Thymus (tissue), 11 donors: ENCODE data around the gene ZNF18. TPM values are rescaled to one million over a fixed set of nuclear protein-coding genes. Genes with fewer than 3 reads are reported as not detected.
"Not testable (repeated sequence)": the region's sequence is repeated elsewhere in the genome, so short reads cannot be mapped to it uniquely, and the experiment has no call there.

Experiments used
- DNase-seq, 9 donors: peaks; one replicate each; pipeline ENCODE4 v3.0.0-alpha.2; 2013; ENCODE audit warnings: low spot score in 9 of 9, low read depth in 6 of 9, missing footprints in 1 of 9
- H3K27ac ChIP-seq, 2 donors: one replicate each; pipeline ENCODE4 v1.5.1; 2013; ENCODE audit warnings: control low read depth in 1 of 2, low read depth in 1 of 2, low read length in 1 of 2, mild to moderate bottlenecking in 1 of 2, moderate library complexity in 1 of 2
- H3K27me3 ChIP-seq, 2 donors: one replicate each; pipeline ENCODE4 v1.5.1; 2013; ENCODE audit warnings: low read length in 1 of 2; ENCODE audit not compliant: control insufficient read depth in 2 of 2, insufficient read depth in 1 of 2
- H3K36me3 ChIP-seq, 2 donors: one replicate each; pipeline ENCODE4 v1.5.1; 2013; ENCODE audit warnings: low read length in 1 of 2, mild to moderate bottlenecking in 1 of 2, moderate library complexity in 1 of 2; ENCODE audit not compliant: control insufficient read depth in 2 of 2, insufficient read depth in 2 of 2
- H3K4me1 ChIP-seq, 2 donors: one replicate each; pipeline ENCODE4 v1.5.1; 2013; ENCODE audit warnings: low read length in 2 of 2; ENCODE audit not compliant: control insufficient read depth in 2 of 2, insufficient read depth in 2 of 2
- H3K4me3 ChIP-seq, 2 donors: one replicate each; pipeline ENCODE4 v1.5.1; 2013; ENCODE audit warnings: low read length in 2 of 2, control low read depth in 1 of 2, mild to moderate bottlenecking in 1 of 2
- H3K9me3 ChIP-seq, 2 donors: one replicate each; pipeline ENCODE4 v1.5.1; 2013; ENCODE audit warnings: low read length in 1 of 2, mild to moderate bottlenecking in 1 of 2; ENCODE audit not compliant: control insufficient read depth in 2 of 2, insufficient read depth in 1 of 2
- WGBS: extraction: QIAGEN DNeasy Blood & Tissue Kit; methylation state at CpG from one replicate; pipeline ENCODE4 v1.1.7; 2013; 5-methylcytosine and 5-hydroxymethylcytosine counted together
- polyA plus RNA-seq: library from polyadenylated mRNA; stranded (reverse); fragments of 200-250 nt; gene quantifications from one replicate; pipeline ENCODE4 v1.2.3, GENCODE V29; 2013
- total RNA-seq: library from RNA; stranded (reverse); fragments of 120-200 nt; gene quantifications from one replicate; pipeline ENCODE4 v1.2.4, GENCODE V29; 2013
- donor health status: healthy.

Gene ZNF18
- total and polyA plus RNA-seq, 2 donors = 14.1 to 22.5 TPM

- peaks cover 7 to 10% of the 10 kb centered on the region in 2 donors for H3K36me3 ChIP-seq
- peaks cover 0 to 7% of the 10 kb centered on the region in 2 donors for H3K4me1 ChIP-seq
- no peaks in the 10 kb centered on the region for H3K27me3 ChIP-seq
- peak in 5 of 9 donors; percentile 30 to 71 (median 49) for DNase-seq
- under 1% methylated on average over 14 of the region's 14 CpGs for WGBS
- no peaks in the 10 kb centered on the region for H3K9me3 ChIP-seq
- peak overlapping the region; percentile 84 to 94 for H3K27ac ChIP-seq
- peak overlapping the region; percentile 80 to 95 for H3K4me3 ChIP-seq
Observed at GRCh38 chr17:11996722-11997146, 541 bp downstream of the ZNF18 start.

- DNase-seq = no peak
- Histone ChIP-seq H3K4me1 (no peaks in the 10 kb centered on the region), H3K9me3 (no peaks in the 10 kb centered on the region), H3K36me3 (peaks cover 22 to 23% of the 10 kb centered on the region in 2 donors), H3K27ac (no peak overlapping the region), H3K27me3 (no peaks in the 10 kb centered on the region), H3K4me3 (no peak overlapping the region)
- WGBS = 74% methylated on average over 4 of the region's 4 CpGs
Observed at GRCh38 chr17:11991461-11991860, 5.8 kb downstream of the ZNF18 start.

- Histone ChIP-seq H3K36me3 (peaks cover 26 to 27% of the 10 kb centered on the region in 2 donors), H3K4me3 (no peak overlapping the region), H3K9me3 (no peaks in the 10 kb centered on the region), H3K27ac (no peak overlapping the region), H3K4me1 (no peaks in the 10 kb centered on the region), H3K27me3 (no peaks in the 10 kb centered on the region)
- WGBS = 92% methylated on average over 7 of the region's 7 CpGs
- DNase-seq = no peak
Observed at GRCh38 chr17:11990363-11990983, 6.8 kb downstream of the ZNF18 start.

- 87% methylated on average over 5 of the region's 5 CpGs for WGBS
- H3K9me3 ChIP-seq = no peaks in the 10 kb centered on the region
- H3K27ac ChIP-seq = no peak overlapping the region
- H3K27me3 ChIP-seq = no peaks in the 10 kb centered on the region
- no peak overlapping the region for H3K4me3 ChIP-seq
- DNase-seq = peak in 2 of 9 donors; percentile 12 to 20
- peaks cover 32% of the 10 kb centered on the region in 2 donors for H3K36me3 ChIP-seq
- no peaks in the 10 kb centered on the region for H3K4me1 ChIP-seq
Observed at GRCh38 chr17:11986942-11987329, 10.3 kb downstream of the ZNF18 start.

GRCh38 chr17:11986179-11986941 lies 10.9 kb downstream of the ZNF18 start:
- WGBS = 97% methylated on average over 4 of the region's 4 CpGs
- H3K27me3 ChIP-seq = no peaks in the 10 kb centered on the region
- peaks cover 32 to 34% of the 10 kb centered on the region in 2 donors for H3K36me3 ChIP-seq
- DNase-seq = no peak
- no peaks in the 10 kb centered on the region for H3K4me1 ChIP-seq
- no peak overlapping the region for H3K4me3 ChIP-seq
- H3K9me3 ChIP-seq = no peaks in the 10 kb centered on the region
- no peak overlapping the region for H3K27ac ChIP-seq

- Histone ChIP-seq H3K27ac (no peak overlapping the region), H3K36me3 (peaks cover 32 to 33% of the 10 kb centered on the region in 2 donors), H3K4me1 (no peaks in the 10 kb centered on the region), H3K27me3 (no peaks in the 10 kb centered on the region), H3K4me3 (no peak overlapping the region), H3K9me3 (no peaks in the 10 kb centered on the region)
- WGBS = 95% methylated on average over 4 of the region's 4 CpGs
- no peak for DNase-seq
Observed at GRCh38 chr17:11981862-11982261, 15.4 kb downstream of the ZNF18 start.

GRCh38 chr17:11980813-11981212 lies 16.5 kb downstream of the ZNF18 start:
- H3K4me1 ChIP-seq = no peaks in the 10 kb centered on the region
- H3K27ac ChIP-seq = no peak overlapping the region
- WGBS = over 99% methylated on average over 2 of the region's 2 CpGs
- H3K4me3 ChIP-seq = no peak overlapping the region
- peaks cover 28% of the 10 kb centered on the region in 2 donors for H3K36me3 ChIP-seq
- no peaks in the 10 kb centered on the region for H3K27me3 ChIP-seq
- DNase-seq = no peak
- no peaks in the 10 kb centered on the region for H3K9me3 ChIP-seq

GRCh38 chr17:11979795-11980194 lies 17.5 kb downstream of the ZNF18 start:
- Histone ChIP-seq H3K27ac (no peak overlapping the region), H3K4me3 (no peak overlapping the region), H3K9me3 (no peaks in the 10 kb centered on the region), H3K4me1 (no peaks in the 10 kb centered on the region), H3K36me3 (peaks cover 26 to 28% of the 10 kb centered on the region in 2 donors), H3K27me3 (no peaks in the 10 kb centered on the region)
- no peak for DNase-seq
- WGBS = 96% methylated on average over 3 of the region's 3 CpGs

GRCh38 chr17:11972741-11973140 lies 24.5 kb downstream of the ZNF18 start:
- not testable (repeated sequence) for H3K27me3 ChIP-seq, H3K27ac ChIP-seq, H3K36me3 ChIP-seq, H3K4me3 ChIP-seq, DNase-seq, H3K4me1 ChIP-seq, H3K9me3 ChIP-seq
- WGBS = 97% methylated on average over 19 of the region's 19 CpGs
